Forelimb muscle (tissue), 1 donor: Measurements from ENCODE around the gene LRP5. TPM values are rescaled to one million over a fixed set of nuclear protein-coding genes. Genes with fewer than 3 reads are reported as not detected.
A peak's percentile ranks its signal among the peaks of the same experiment; 100 is the strongest.

Source experiments
- DNase-seq: peaks from one replicate; pipeline ENCODE4 v3.0.0-alpha.2; 2013; ENCODE audit warnings: low read depth
- polyA plus RNA-seq: library from polyadenylated mRNA; unstranded; fragments of 120-200 nt; gene quantifications from one replicate; pipeline ENCODE4 v1.2.1, GENCODE V29; 2013; ENCODE audit not compliant: insufficient read length

The LRP5 gene
- 51.4 TPM for polyA plus RNA-seq

DNA sequence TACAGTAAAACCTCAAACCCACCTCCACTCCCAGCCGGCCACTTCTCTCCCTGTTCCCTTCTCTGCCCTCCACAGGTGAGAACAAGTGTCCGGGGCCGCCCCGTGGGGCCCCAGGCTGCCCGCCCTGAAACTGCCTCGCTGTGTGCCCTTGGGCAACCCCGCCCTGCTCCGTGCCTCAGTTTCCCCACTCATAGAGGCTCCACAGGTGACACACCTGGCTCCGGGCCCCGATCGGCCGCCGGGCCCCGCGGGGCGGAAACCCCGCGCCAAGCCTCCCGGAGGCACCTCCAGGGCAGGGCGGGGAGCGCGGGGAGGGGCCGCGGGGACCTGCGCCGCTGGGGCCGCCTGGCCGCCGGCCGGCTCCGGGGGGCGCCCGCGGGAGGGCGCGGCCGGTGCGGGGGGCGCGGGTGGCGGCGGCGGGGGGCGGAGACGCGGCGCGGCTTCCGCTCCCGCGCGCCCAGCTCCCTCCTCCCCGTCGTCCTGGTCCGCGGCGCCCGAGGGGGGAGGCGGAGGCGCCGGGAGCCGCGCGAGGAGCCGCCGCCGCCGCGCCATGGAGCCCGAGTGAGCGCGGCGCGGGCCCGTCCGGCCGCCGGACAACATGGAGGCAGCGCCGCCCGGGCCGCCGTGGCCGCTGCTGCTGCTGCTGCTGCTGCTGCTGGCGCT is at the start of gene LRP5:
Gene LRP5 (plus strand): TSS at position 475 of the 663 bp plus-strand sequence. CDS start 124 bp downstream, at position 599.
- DNase-seq = no peak

GRCh38 chr11:68263444-68264035 is 48.9 kb upstream of the LRP5 start:
- no peak for DNase-seq

GRCh38 chr11:68264244-68264643 is 48.1 kb upstream of the LRP5 start:
- no peak for DNase-seq

- no peak for DNase-seq
Observed at GRCh38 chr11:68264741-68265540, 47.5 kb upstream of the LRP5 start.

DNA sequence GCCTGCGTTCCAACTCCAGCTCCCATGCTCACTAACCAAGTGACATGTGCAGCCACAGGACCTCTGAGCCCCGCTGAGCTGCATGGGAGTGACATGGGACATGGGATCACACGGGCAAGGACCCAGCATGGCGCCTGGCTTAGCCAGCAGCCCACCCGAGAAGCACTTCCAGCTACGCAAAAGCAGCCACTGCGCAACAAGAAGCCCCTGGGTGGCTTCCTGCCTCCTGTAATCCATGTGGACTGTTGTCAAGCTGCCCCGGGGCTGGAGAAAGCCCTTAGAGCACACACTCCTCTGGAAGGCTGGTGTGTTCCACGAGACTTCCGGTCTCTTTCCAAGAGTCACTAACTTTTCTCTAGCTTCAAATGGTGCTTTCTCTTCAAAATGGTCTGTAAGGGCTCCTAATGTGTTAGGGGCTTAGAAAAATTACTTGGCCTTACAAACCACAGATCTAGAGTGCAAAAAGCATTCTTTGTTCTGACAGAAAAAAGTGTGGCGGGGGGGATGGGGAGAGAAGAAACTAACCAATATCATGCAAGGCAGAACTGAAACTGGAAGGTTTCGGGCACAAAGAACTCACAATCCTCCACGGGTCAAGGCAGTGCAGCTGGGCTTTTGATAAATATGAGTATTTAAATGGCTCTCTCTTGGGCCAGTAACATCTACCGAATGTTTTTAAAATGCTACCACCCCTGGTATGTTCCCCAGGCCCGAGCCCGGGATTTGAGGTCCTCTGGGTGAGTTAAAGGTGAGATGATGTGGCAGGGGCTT is 46.1 kb upstream of the LRP5 start:
- DNase-seq = no peak

GRCh38 chr11:68266936-68267880 is 45.2 kb upstream of the LRP5 start:
- no peak for DNase-seq

GRCh38 chr11:68267881-68268240 is 44.5 kb upstream of the LRP5 start:
- no peak for DNase-seq

GRCh38 chr11:68269414-68270081 is 42.8 kb upstream of the LRP5 start:
- no peak for DNase-seq

DNA sequence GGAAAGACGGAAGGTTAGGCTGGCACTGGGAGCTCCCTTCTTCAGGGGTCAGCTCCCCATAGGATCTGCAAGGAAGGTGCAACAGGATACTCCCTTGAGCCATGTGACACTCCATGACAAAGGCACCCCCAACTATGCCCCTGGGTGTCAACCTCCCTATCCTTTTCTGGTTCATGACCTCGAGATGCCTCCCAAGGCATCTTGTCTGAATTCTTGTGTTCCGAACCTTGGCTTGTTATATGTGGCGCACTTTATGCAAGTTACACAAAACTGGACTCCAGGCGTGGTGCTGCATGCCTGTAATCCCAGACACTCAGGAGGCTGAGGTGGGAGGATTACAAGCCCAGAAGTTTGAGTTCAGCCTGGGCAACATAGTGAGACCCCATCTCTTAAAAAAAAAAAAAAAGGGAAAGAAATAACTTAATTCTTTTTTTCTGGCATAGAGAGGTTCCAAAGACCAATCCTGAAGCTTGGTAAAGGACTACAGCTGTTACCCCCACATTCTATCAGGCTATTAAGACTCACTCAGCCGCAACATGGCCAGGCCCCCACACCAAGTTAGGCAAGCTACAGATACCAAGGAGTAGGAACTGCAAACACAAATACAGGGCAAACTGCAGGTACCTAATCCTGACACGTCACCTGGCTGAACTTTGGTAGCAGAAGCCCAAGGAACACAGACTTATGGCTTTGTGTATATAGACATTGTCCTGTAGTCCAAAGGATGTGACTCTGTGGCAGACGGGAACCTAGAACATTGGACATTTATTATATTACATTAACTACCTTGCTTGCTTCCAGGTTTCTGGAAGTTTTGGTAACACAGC is 42.0 kb upstream of the LRP5 start:
- DNase-seq = no peak

GRCh38 chr11:68271023-68271780 is 41.2 kb upstream of the LRP5 start:
- DNase-seq = no peak

GRCh38 chr11:68271781-68272608 is 40.4 kb upstream of the LRP5 start, which contains the start of gene C11orf24:
Gene C11orf24 (minus strand): TSS chr11:68271973. CDS start chr11:68263767, 8,206 bp downstream.
- DNase-seq = peak; percentile 78

DNA sequence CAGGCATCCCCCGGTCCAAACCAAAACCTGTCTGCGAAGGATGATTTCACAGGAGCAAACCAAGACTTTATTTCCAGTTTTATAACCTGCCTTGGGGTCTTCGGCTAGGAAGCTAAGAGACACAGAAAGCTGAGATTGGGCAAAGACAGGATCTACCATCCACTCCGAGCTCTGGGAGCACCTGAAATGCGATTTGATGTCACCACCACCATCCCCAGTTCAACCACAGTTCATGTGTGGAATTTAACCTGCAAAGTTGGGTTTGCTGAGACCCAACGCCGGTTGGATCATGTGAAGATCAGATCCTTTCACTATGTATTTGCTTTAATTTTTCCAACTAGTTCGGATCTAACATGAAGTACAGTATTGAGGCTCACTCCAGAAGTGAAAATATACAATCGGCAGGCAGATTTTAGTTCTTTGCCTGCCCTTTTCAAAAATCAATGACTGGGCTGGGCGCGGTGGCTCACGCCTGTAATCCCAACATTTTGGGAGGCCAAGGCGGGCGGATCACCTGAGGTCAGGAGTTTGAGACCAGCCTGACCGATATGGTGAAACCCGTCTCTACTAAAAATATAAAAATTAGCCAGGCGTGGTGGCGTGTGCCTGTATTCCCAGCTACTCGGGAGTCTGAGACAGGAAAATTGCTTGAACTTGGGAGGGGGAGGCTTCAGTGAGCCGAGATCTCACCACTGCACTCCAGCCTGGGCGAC is 39.2 kb upstream of the LRP5 start:
- no peak for DNase-seq

DNA sequence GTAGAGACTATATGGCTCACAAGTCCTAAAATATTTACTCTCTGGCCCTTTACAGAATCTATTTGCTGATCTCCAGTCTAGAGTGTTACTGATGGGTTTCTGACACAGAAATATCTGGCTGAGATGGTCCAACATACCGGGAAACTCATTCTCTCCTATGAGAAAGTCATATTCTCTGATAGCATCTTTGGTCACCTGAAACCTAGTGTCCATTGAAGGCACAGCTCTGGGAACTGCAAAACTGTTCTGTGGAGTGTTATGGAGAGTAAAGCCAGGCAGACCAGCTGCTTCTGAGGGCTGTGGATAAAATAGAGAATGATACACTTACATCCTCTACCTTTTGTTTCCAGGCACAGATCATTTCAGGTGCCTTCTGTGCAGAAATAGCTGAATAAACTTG is 38.1 kb upstream of the LRP5 start:
- DNase-seq = no peak

DNA sequence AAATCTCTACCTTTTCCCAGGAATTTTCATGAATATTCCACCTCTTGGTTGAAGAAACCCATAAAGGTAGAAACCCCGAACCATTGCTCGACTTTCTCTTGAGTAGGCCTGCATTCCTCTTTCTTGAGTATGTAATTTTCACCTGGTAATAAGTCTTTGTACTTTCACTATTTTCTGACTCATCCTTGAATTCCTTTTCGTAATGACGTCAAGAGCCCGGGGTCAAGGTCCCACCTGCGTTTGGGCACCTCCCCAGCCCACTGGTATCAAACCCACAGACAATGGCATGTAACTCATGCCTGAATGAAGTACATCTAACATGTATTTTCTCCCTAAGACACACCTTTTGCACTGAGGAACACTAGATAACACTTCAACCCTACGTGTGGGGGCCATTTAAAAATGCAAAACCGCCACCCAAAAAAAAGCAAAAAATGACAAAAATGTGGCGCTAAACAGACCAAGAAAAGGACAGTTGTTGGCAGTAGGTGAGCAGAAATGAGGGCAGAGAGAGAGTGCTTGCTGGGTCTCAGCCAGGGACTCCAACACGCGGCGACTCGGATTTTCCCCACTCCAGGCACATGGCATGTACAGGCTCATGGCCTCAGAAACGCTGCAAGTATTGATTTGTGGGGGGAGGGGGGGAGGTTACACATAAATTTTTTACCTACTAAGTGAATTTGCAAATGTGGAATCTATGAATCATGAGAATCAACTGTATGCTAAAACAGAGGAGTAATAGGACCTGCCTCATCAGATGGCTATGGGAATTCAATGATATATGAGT is 36.5 kb upstream of the LRP5 start:
- DNase-seq = no peak

- DNase-seq = no peak
Observed at GRCh38 chr11:68276861-68277260, 35.5 kb upstream of the LRP5 start.

GRCh38 chr11:68279676-68280075 is 32.7 kb upstream of the LRP5 start:
- DNase-seq = no peak
